Measurements from ENCODE around the gene FBXW4.

The FBXW4 gene

GRCh38 chr10:101736666-101737065 lies 41.7 kb upstream of the FBXW4 start:
- H2AFZ ChIP-seq (ENCODE audit: low read length): no peak overlapping the region

GRCh38 chr10:101732096-101732495 lies 37.1 kb upstream of the FBXW4 start:
- H2AFZ ChIP-seq (ENCODE audit: low read length): no peak overlapping the region
- H3K79me2 ChIP-seq (ENCODE audit: insufficient read depth, low read length): no peaks in the 10 kb centered on the region
- H3K9ac ChIP-seq (ENCODE audit: low read depth, low read length, poor library complexity, severe bottlenecking): no peak overlapping the region
- H4K20me1 ChIP-seq (ENCODE audit: insufficient read depth, low read length, poor library complexity, severe bottlenecking): no peaks in the 10 kb centered on the region
- H3K36me3 ChIP-seq (ENCODE audit: insufficient read depth, low read length): no peaks in the 10 kb centered on the region
- TF ChIP-seq CTCF (conservative IDR thresholded peaks at IDR 0.05; ENCODE audit: low read length) (no peak), EZH2phosphoT487 (IDR thresholded peaks at IDR 0.05; ENCODE audit: borderline replicate concordance) (no peak)
- H3K27me3 ChIP-seq (ENCODE audit: insufficient read depth, low read length, poor library complexity, severe bottlenecking): no peaks in the 10 kb centered on the region
- no peak overlapping the region for H3K4me2 ChIP-seq (ENCODE audit: low read depth, low read length, poor library complexity, severe bottlenecking)
- H3F3A ChIP-seq (ENCODE audit: low read depth): no peaks in the 10 kb centered on the region
- H3K9me2 ChIP-seq (replicated peaks; ENCODE audit: low read depth, low read length): no peaks in the 10 kb centered on the region
- H3K9me3 ChIP-seq (ENCODE audit: insufficient read depth, low read depth, low read length): no peaks in the 10 kb centered on the region
- no peak overlapping the region for H3K4me3 ChIP-seq (ENCODE audit: low read length, poor library complexity, severe bottlenecking)
- no peaks in the 10 kb centered on the region for H3K4me1 ChIP-seq (ENCODE audit: insufficient read depth, low read length, poor library complexity, severe bottlenecking)

More at GRCh38 chr10:101736666-101737065, 41.7 kb upstream of the FBXW4 start:
- Histone ChIP-seq H3K9me3 (ENCODE audit: insufficient read depth, low read depth, low read length) (no peaks in the 10 kb centered on the region), H3K4me3 (ENCODE audit: low read length, poor library complexity, severe bottlenecking) (no peak overlapping the region), H3K4me1 (ENCODE audit: insufficient read depth, low read length, poor library complexity, severe bottlenecking) (no peaks in the 10 kb centered on the region), H3F3A (ENCODE audit: low read depth) (no peaks in the 10 kb centered on the region), H3K9ac (ENCODE audit: low read depth, low read length, poor library complexity, severe bottlenecking) (no peak overlapping the region), H4K20me1 (ENCODE audit: insufficient read depth, low read length, poor library complexity, severe bottlenecking) (no peaks in the 10 kb centered on the region), H3K4me2 (ENCODE audit: low read depth, low read length, poor library complexity, severe bottlenecking) (no peak overlapping the region), H3K79me2 (ENCODE audit: insufficient read depth, low read length) (no peaks in the 10 kb centered on the region), H3K27me3 (ENCODE audit: insufficient read depth, low read length, poor library complexity, severe bottlenecking) (no peaks in the 10 kb centered on the region), H3K9me2 (replicated peaks; ENCODE audit: low read depth, low read length) (no peaks in the 10 kb centered on the region), H3K36me3 (ENCODE audit: insufficient read depth, low read length) (no peaks in the 10 kb centered on the region)
- no peak for TF ChIP-seq EZH2phosphoT487 (IDR thresholded peaks at IDR 0.05; ENCODE audit: borderline replicate concordance)
- TF ChIP-seq CTCF (conservative IDR thresholded peaks at IDR 0.05; ENCODE audit: low read length): no peak

GRCh38 chr10:101726115-101726387 lies 31.1 kb upstream of the FBXW4 start:
- Histone ChIP-seq H3K36me3 (ENCODE audit: insufficient read depth, low read length) (no peaks in the 10 kb centered on the region), H3F3A (ENCODE audit: low read depth) (no peaks in the 10 kb centered on the region), H3K4me3 (ENCODE audit: low read length, poor library complexity, severe bottlenecking) (no peak overlapping the region), H3K79me2 (ENCODE audit: insufficient read depth, low read length) (no peaks in the 10 kb centered on the region), H3K4me1 (ENCODE audit: insufficient read depth, low read length, poor library complexity, severe bottlenecking) (no peaks in the 10 kb centered on the region), H3K4me2 (ENCODE audit: low read depth, low read length, poor library complexity, severe bottlenecking) (no peak overlapping the region), H2AFZ (ENCODE audit: low read length) (no peak overlapping the region), H3K9me2 (replicated peaks; ENCODE audit: low read depth, low read length) (no peaks in the 10 kb centered on the region), H3K9ac (ENCODE audit: low read depth, low read length, poor library complexity, severe bottlenecking) (no peak overlapping the region), H4K20me1 (ENCODE audit: insufficient read depth, low read length, poor library complexity, severe bottlenecking) (no peaks in the 10 kb centered on the region), H3K9me3 (ENCODE audit: insufficient read depth, low read depth, low read length) (no peaks in the 10 kb centered on the region), H3K27me3 (ENCODE audit: insufficient read depth, low read length, poor library complexity, severe bottlenecking) (no peaks in the 10 kb centered on the region)
- TF ChIP-seq EZH2phosphoT487 (IDR thresholded peaks at IDR 0.05; ENCODE audit: borderline replicate concordance) (no peak), CTCF (conservative IDR thresholded peaks at IDR 0.05; ENCODE audit: low read length) (no peak)

All from Loucy (cell line).